Measurements from ENCODE around the gene ABCA5. TPM values are rescaled to one million over a fixed set of nuclear protein-coding genes. Genes with fewer than 3 reads are reported as not detected.

The ABCA5 gene
- total and polyA plus RNA-seq, 2 of the 13 experiments (the other 11 are each of a cell fraction or from before 2014, with no cell fraction given) = 9.7 to 10.1 TPM

- WGBS (ENCODE audit: low lambda C conversion rate) = 53% methylated on average over 2 of the region's 2 CpGs
- Histone ChIP-seq H3K79me2 (ENCODE audit: insufficient read depth, low read length) (no peaks in the 10 kb centered on the region), H4K20me1 (ENCODE audit: insufficient read depth, low read length) (no peaks in the 10 kb centered on the region), H3K4me3 (replicated peaks in 1 of 3; ENCODE audit: insufficient read depth in 1 of 3, low read depth in 2 of 3, low read length in 3 of 3) (no peak overlapping the region), H3K9ac (ENCODE audit: insufficient read depth, low read depth, low read length) (no peak overlapping the region), H3K4me2 (ENCODE audit: low read depth, low read length) (no peak overlapping the region), H3K27me3 (ENCODE audit: control insufficient read depth in 1 of 2, insufficient read depth in 2 of 2, low read length in 2 of 2) (no peaks in the 10 kb centered on the region; a peak in 1 of 5 replicates), H3K9me3 (ENCODE audit: low read length) (no peaks in the 10 kb centered on the region), H3K36me3 (replicated peaks in 1 of 2; ENCODE audit: control insufficient read depth in 1 of 2, insufficient read depth in 2 of 2, low read length in 2 of 2) (no peaks in the 10 kb centered on the region), H2AFZ (ENCODE audit: low read length) (no peak overlapping the region), H3K27ac (ENCODE audit: extremely low read length, insufficient read depth, low read length) (no peak overlapping the region), H3K4me1 (ENCODE audit: insufficient read depth, low read length) (no peaks in the 10 kb centered on the region)
- POLR2A ChIA-PET = no interaction called here
- DNase-seq (ENCODE audit: low spot score) (no peak), FAIRE-seq (no peak), ATAC-seq (no peak)
- no TSS peak for BruUV-seq (replicated peaks)
- intact Hi-C loops (cut with micrococcal nuclease; ENCODE audit: unreplicated experiment) (no loop called here), in situ Hi-C loops (cut with HindIII; ENCODE audit: extremely low pct_ligation_motif_present, low pct_unique_long_range_greater_than_20kb) (no loop called here)
- TF ChIP-seq PPARG (CRISPR knock-in tag; conservative IDR thresholded peaks at IDR 0.05) (no peak), ONECUT2 (CRISPR knock-in tag; IDR thresholded peaks at IDR 0.05) (no peak), E2F2 (CRISPR knock-in tag; IDR thresholded peaks at IDR 0.05; ENCODE audit: borderline replicate concordance) (no peak), ZNF569 (CRISPR knock-in tag; IDR thresholded peaks at IDR 0.05; ENCODE audit: borderline replicate concordance) (no peak), ZNF136 (CRISPR knock-in tag; IDR thresholded peaks at IDR 0.05; ENCODE audit: low read depth) (no peak), ADNP (CRISPR knock-in tag; IDR thresholded peaks at IDR 0.05) (no peak), HOXA3 (CRISPR knock-in tag; IDR thresholded peaks at IDR 0.05) (no peak), FOXJ3 (CRISPR knock-in tag; IDR thresholded peaks at IDR 0.05; ENCODE audit: borderline replicate concordance) (no peak), BCLAF1 (IDR thresholded peaks at IDR 0.05) (no peak), ZNF530 (CRISPR knock-in tag; IDR thresholded peaks at IDR 0.05; ENCODE audit: low read depth) (no peak), MZF1 (CRISPR knock-in tag; IDR thresholded peaks at IDR 0.05; ENCODE audit: borderline replicate concordance) (no peak), HNF4G (IDR thresholded peaks at IDR 0.05; ENCODE audit: borderline replicate concordance, low read depth, low read length) (no peak), HNF4G (CRISPR knock-in tag; IDR thresholded peaks at IDR 0.05; ENCODE audit: borderline replicate concordance, low read depth) (no peak), ZGPAT (CRISPR knock-in tag; IDR thresholded peaks at IDR 0.05) (no peak), SUZ12 (IDR thresholded peaks at IDR 0.05; ENCODE audit: low read depth, low read length) (no peak), SSRP1 (CRISPR knock-in tag; IDR thresholded peaks at IDR 0.05) (no peak), ZZZ3 (CRISPR knock-in tag; IDR thresholded peaks at IDR 0.05; ENCODE audit: borderline replicate concordance) (no peak)
- CTCF ChIA-PET (ENCODE audit: low intra/inter-chr PET ratio, low total read pairs) = no interaction called here
These were observed 36.7 kb upstream of the ABCA5 start for GRCh38 chr17:69363488-69364210.
